Loucy (cell line): ENCODE data around the gene RIMBP2.

Experiments
- H2AFZ ChIP-seq: fragments of 200-600 bp; sonication (generic); 2 replicates; pipeline ENCODE4 v1.6.0; 2016; ENCODE audit warnings: antibody characterized with exemption, mild to moderate bottlenecking, low read length, moderate library complexity
- H3F3A ChIP-seq: fragments of 200-600 bp; 2 replicates; pipeline ENCODE4 v1.6.0; 2016; ENCODE audit warnings: antibody characterized with exemption, low read depth, mild to moderate bottlenecking
- H3K27me3 ChIP-seq: fragments of 200-600 bp; sonication (generic); 2 replicates; pipeline ENCODE4 v1.6.1; 2014; ENCODE audit warnings: low read length, mild to moderate bottlenecking; ENCODE audit not compliant: insufficient read depth, poor library complexity, severe bottlenecking
- H3K36me3 ChIP-seq: fragments of 200-600 bp; sonication (generic); 2 replicates; pipeline ENCODE4 v1.6.1; 2016; ENCODE audit warnings: low read length; ENCODE audit not compliant: insufficient read depth
- H3K4me1 ChIP-seq: fragments of 200-600 bp; sonication (generic); 2 replicates; pipeline ENCODE4 v1.5.1; 2014; ENCODE audit warnings: low read length, mild to moderate bottlenecking; ENCODE audit not compliant: insufficient read depth, poor library complexity, severe bottlenecking
- H3K4me2 ChIP-seq: fragments of 200-600 bp; sonication (generic); 2 replicates; pipeline ENCODE4 v1.6.0; 2014; ENCODE audit warnings: antibody characterized with exemption, low read length, low read depth, mild to moderate bottlenecking; ENCODE audit not compliant: poor library complexity, severe bottlenecking
- H3K4me3 ChIP-seq: fragments of 200-600 bp; sonication (generic); 2 replicates; pipeline ENCODE4 v1.5.1; 2014; ENCODE audit warnings: low read length, mild to moderate bottlenecking, mixed read lengths; ENCODE audit not compliant: poor library complexity, severe bottlenecking
- H3K79me2 ChIP-seq: fragments of 200-600 bp; sonication (generic); 2 replicates; pipeline ENCODE4 v1.6.1; 2014; ENCODE audit warnings: low read length; ENCODE audit not compliant: insufficient read depth
- H3K9ac ChIP-seq: fragments of 200-600 bp; sonication (generic); 2 replicates; pipeline ENCODE4 v1.6.0; 2014; ENCODE audit warnings: mild to moderate bottlenecking, low read depth, low read length, moderate library complexity; ENCODE audit not compliant: poor library complexity, severe bottlenecking
- H3K9me2 ChIP-seq: fragments of 200-600 bp; sonication (generic); replicated peaks from 2 replicates; pipeline ENCODE4 v1.6.1; 2016; ENCODE audit warnings: low read depth, low read length, mixed read lengths
- H3K9me3 ChIP-seq: fragments of 200-600 bp; sonication (generic); 2 replicates; pipeline ENCODE4 v1.6.1; 2014; ENCODE audit warnings: mild to moderate bottlenecking, antibody characterized with exemption, low read length, low read depth; ENCODE audit not compliant: insufficient read depth
- H4K20me1 ChIP-seq: fragments of 200-600 bp; sonication (generic); 2 replicates; pipeline ENCODE4 v1.6.0; 2014; ENCODE audit warnings: antibody characterized with exemption, low read length, mild to moderate bottlenecking; ENCODE audit not compliant: insufficient read depth, poor library complexity, severe bottlenecking
- EZH2phosphoT487 ChIP-seq: fragments of 200-600 bp; IDR thresholded peaks from 2 replicates; pipeline ENCODE4 v1.6.1; 2018; ENCODE audit warnings: antibody characterized with exemption, mild to moderate bottlenecking, moderate library complexity, borderline replicate concordance
- TF ChIP-seq, protein P1 (sequence below): fragments of 200-600 bp; sonication (generic); conservative IDR thresholded peaks from 2 replicates; pipeline ENCODE4 v1.5.1; 2014; ENCODE audit warnings: mild to moderate bottlenecking, antibody characterized with exemption, low read length

The RIMBP2 gene

DNA sequence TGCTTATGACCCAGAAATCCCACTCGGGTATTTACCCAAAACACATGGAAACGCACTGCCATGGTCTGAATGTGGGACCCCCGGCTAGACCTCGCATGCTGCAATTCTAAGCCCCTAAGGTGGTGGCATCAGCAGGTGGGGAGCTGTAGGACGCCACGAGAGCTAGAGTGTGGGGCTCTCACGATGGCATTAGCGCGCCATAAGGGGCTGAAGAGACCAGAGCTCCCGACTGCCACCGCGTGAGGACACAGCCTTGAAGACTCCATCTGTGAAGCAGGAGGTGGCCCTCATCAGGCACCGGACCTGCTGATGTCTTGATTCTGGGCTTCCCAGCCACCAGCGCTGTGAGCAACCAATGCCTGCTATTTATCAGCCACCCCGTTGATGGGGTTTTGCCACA is 40.3 kb downstream of the RIMBP2 start:
- no peaks in the 10 kb centered on the region for H3F3A ChIP-seq
- no peaks in the 10 kb centered on the region; the same call in 1 of the 2 replicates for H3K9me3 ChIP-seq
- H4K20me1 ChIP-seq = no peaks in the 10 kb centered on the region
- H3K79me2 ChIP-seq = no peaks in the 10 kb centered on the region
- no peaks in the 10 kb centered on the region for H3K27me3 ChIP-seq
- TF ChIP-seq, protein P1, sequence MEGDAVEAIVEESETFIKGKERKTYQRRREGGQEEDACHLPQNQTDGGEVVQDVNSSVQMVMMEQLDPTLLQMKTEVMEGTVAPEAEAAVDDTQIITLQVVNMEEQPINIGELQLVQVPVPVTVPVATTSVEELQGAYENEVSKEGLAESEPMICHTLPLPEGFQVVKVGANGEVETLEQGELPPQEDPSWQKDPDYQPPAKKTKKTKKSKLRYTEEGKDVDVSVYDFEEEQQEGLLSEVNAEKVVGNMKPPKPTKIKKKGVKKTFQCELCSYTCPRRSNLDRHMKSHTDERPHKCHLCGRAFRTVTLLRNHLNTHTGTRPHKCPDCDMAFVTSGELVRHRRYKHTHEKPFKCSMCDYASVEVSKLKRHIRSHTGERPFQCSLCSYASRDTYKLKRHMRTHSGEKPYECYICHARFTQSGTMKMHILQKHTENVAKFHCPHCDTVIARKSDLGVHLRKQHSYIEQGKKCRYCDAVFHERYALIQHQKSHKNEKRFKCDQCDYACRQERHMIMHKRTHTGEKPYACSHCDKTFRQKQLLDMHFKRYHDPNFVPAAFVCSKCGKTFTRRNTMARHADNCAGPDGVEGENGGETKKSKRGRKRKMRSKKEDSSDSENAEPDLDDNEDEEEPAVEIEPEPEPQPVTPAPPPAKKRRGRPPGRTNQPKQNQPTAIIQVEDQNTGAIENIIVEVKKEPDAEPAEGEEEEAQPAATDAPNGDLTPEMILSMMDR = no peak
- no peak for TF ChIP-seq EZH2phosphoT487
- H3K36me3 ChIP-seq = no peaks in the 10 kb centered on the region
- no peaks in the 10 kb centered on the region for H3K4me1 ChIP-seq
- H3K9ac ChIP-seq = no peak overlapping the region
- H3K4me2 ChIP-seq = no peak overlapping the region
- no peaks in the 10 kb centered on the region for H3K9me2 ChIP-seq
- no peak overlapping the region for H3K4me3 ChIP-seq
- H2AFZ ChIP-seq = no peak overlapping the region

DNA sequence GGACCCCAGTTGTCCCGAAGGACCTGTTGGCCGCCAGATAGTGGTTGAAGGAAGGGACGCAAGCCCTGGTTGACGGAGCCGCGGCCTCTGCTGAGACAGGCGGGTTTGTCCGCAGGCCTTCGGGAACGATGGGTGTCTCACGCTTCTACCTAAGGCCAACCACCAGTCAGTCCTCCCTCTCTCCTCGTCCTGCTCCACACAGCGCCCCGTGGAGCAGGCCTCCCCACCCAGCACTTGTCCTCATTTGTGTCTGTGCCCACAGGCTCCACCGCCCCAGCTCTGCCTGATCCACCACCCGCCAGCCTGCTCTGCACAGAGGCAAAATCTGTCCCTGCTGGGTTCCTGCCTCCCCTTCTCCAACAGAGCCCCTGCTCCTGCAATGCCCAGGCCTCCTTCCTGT is 41.0 kb downstream of the RIMBP2 start:
- H3K9me2 ChIP-seq = no peaks in the 10 kb centered on the region
- H3K9ac ChIP-seq = no peak overlapping the region
- no peak overlapping the region for H3K4me3 ChIP-seq
- H3K36me3 ChIP-seq = no peaks in the 10 kb centered on the region
- no peaks in the 10 kb centered on the region for H3K4me1 ChIP-seq
- no peak overlapping the region for H3K4me2 ChIP-seq
- TF ChIP-seq, protein P1 = no peak
- no peak for TF ChIP-seq EZH2phosphoT487
- H3F3A ChIP-seq = no peaks in the 10 kb centered on the region
- no peaks in the 10 kb centered on the region for H4K20me1 ChIP-seq
- H3K79me2 ChIP-seq = no peaks in the 10 kb centered on the region
- H3K27me3 ChIP-seq = no peaks in the 10 kb centered on the region
- no peak overlapping the region for H2AFZ ChIP-seq
- H3K9me3 ChIP-seq = no peaks in the 10 kb centered on the region; the same call in 1 of the 2 replicates

DNA sequence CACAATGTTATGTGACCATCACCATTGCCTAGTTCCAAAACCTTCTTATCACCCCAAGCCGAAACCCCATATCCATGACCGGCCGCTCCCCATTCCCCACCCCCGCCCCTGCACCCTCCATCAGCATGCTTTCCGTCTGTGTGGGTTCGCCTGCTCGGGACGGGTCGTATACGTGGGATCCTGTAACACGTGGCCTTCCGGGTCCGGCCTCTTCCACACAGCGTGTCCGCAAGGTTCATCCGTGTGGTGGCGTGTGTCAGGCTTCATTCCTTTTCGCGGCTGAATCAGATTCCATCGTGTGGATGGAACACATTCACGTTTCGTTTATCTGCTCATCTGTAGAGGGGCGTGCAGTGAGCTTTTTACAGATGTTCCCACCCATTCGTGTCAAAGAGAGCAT is 41.4 kb downstream of the RIMBP2 start:
- Histone ChIP-seq H2AFZ (no peak overlapping the region), H3K9me3 (peaks cover 2% of the 10 kb centered on the region; the same call in 1 of the 2 replicates), H3K9me2 (no peaks in the 10 kb centered on the region), H3K36me3 (no peaks in the 10 kb centered on the region), H3K9ac (no peak overlapping the region), H3K27me3 (no peaks in the 10 kb centered on the region), H3F3A (no peaks in the 10 kb centered on the region), H3K4me3 (no peak overlapping the region), H3K4me1 (no peaks in the 10 kb centered on the region), H3K4me2 (no peak overlapping the region), H4K20me1 (no peaks in the 10 kb centered on the region), H3K79me2 (no peaks in the 10 kb centered on the region)
- TF ChIP-seq, protein P1 = no peak
- TF ChIP-seq EZH2phosphoT487 = no peak
